Umbilical cord (tissue), 2 donors: Measurements from ENCODE around the gene MUSTN1. TPM values are rescaled to one million over a fixed set of nuclear protein-coding genes. Genes with fewer than 3 reads are reported as not detected.

Experiments used
- DNase-seq: peaks from one replicate; pipeline ENCODE4 v3.0.0-alpha.2; 2015; ENCODE audit warnings: low spot score
- total RNA-seq: library from RNA; depleted of rRNA; stranded (reverse); fragments of >200 nt; gene quantifications from one replicate; pipeline ENCODE4 v1.2.3, GENCODE V29; 2014; ENCODE audit warnings: low replicate concordance; ENCODE audit not compliant: insufficient read depth

Gene MUSTN1
- total RNA-seq, 1 donor from 2014 or later, result 6.7 TPM

DNA sequence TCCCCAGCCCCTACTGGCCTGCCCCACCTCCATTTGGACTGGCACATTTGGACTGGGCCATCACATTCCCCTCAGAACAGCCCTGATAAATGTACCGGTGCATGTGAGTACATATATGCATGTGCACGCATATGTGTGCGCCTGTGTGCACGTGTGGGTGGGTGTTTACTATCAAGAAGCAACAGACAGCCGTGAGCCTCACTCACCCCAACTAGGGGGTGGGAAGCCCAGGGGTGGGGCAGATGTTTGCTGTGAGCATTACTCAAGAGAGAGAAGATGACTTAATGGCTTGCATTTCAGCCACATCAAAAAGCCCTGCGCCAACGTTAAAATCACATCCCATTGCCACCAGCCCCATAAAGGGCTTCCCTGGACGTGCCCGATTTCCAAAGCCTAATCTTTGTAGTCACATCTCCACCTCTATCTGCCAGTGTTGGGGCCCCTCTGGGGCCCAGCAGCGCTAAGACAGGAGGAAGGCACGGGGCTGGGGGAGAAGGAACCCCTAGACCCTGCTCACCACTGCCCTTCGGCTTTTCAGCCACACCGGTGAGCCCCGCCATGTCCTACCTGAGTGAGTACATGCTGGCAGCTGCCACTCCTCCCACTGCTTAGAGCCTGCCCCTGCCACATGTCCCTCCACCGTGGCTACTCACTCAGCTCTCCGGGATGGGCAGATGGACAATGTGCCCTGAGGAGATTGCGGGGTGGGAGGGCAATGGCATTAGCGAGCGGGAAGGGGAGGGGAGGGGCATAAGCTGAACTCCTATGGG lies 29.4 kb downstream of the MUSTN1 start:
- DNase-seq, result no peak

DNA sequence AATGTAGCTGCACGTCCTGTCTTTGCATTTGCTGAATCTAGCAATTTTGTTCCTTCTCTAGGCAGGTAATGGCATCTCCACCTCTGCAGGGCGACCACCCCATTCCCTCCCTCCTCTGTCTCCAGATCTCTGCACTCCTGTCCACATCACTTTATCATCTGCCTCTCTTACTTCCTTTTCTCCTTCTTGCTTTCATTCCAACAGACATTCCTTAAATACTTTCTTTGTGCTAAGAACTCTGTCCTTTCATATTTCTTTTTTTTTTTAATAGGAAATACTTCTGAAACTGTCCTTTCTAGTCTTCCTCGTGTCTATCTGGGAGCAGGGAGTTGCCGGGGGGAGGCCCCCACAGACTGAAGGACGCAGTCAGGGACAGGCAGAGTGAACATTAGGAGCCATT lies 33.0 kb downstream of the MUSTN1 start:
- DNase-seq, result no peak

DNA sequence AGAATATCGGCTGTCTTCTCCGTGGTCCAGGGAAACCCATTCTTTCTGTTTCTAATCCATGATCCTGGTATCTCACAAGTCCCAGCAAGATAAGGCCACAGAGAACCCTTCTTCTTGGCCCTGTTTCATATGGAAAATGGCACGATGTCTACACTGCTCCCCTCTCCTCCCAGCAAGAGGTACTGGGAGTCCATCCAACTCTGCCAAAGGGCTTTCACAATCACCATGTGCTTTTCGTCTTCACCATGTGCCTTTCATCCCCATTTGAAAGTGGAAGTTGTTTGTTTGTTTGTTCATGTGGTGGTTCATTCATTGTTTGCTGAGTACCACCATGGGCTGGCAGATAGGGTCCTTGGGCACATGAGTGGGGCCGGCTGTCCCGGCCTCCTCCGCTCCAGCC lies 34.7 kb downstream of the MUSTN1 start:
- no peak for DNase-seq

DNA sequence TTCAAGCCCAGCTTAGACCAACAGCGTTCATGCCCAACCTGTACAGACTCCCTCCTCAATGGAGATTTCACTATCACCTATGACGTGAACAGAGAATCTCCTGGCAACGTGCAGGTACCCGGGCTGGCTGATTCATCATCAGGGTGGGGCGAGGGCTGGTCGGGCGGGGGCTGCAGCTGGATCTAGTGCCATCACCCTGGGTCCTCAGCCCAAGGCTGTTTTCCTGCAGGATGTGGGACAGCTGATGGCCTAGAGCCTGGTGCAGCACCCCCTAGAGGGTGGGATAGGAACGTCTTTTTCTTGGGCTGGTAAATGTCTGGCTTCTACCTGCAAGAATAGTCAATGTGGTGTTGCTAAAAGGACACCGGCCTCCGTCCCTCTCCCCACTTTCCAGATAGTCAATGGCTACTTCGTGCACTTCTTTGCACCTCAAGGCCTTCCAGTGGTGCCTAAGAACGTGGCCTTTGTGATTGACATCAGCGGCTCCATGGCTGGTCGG lies 35.8 kb downstream of the MUSTN1 start:
- no peak for DNase-seq

DNA sequence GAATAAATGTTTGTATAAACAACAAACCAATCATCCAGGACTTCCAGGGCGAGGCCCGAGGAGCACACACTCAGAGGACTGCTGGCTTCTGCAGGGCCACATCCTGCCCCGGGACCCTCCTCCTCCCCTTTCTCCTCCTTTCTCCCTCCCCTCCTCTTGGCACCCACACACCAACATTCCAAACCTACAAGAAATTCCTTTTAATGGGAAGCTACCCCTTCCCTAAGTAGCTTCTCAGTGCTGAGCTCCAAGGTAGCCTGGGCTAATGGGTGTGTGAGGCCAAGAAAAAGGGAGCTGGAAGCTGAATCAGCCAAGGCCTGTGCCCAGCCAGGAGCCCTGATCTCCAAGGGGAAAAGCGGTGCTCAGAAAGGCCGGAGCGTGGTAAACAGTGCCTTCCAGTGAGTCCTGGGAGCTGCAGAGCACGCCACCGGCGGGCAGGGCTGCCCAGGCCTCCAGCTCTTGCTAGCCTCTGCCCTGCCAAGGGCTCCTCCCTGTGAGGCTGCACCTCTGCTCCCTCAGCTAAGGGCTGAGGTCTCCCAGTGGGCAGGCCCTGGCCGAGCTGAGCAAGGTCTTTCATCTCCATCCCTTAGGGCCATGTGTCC lies 36.3 kb downstream of the MUSTN1 start:
- DNase-seq, result no peak

DNA sequence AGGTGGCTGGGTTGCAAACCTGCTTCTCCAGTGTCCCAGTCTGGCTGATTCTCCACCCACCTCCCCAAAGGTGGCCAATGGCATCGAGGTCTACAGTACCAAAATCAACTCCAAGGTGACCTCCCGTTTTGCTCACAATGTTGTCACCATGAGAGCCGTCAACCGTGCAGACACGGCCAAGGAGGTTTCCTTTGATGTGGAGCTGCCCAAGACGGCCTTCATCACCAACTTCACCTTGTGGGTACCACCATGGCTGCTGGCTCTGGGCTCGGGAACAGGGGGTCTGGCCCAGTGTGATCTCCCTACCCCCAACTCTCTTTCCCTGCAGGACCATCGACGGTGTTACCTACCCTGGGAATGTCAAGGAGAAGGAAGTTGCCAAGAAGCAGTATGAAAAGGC lies 38.4 kb downstream of the MUSTN1 start:
- DNase-seq, result no peak

DNA sequence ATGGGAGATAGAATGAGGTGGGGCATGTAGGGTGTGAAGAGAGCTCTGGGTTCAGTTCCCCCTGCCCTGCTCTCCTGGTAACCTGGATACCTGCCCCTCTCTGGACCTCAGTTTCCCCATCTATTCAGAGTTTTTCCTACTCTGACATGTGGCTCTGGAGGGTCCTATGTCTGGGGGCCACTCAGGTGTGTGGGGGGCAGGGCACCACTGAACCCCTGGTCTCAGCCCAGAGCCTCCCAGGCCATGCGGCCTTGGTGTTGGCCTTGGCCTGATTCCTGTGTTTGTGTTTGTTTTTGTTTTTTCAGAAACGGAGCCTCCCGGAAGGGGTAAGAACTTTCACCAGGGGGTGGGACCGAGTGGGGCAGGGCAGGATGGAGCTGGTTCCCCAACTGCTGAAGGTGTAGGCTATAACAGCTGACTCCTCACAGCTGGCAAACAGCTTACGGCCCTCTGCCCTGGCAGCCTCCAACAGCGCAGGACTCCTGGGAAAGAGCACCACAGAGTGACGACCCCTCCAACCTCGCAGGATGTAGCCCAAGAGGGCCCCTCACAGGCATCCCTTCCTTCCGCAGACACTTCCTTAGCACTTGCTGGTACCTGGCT lies 39.4 kb downstream of the MUSTN1 start:
- no peak for DNase-seq

DNA sequence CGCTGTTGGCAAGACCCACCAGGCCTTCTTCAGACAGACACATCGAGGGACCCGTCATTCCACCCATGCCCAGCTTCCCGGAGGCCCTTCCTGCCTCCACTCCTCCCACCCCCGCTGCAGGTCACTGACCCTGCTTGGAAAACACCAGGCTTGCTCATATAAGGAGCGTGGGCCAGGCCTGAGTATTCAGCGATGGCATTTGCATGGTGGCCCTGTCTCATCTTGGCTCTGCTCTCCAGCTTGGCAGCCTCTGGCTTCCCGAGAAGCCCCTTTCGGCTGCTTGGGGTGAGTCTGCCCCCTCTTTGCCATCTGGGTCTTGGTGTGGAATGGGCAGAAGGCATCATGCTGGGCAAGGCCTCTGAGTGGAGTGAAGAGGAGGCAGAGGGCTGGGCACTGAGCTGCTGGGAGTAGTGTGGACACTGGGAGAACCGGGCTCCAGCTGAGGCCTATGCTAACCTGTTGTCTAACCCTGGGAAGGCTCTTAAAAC lies 40.2 kb downstream of the MUSTN1 start, which contains the start of gene ITIH3:
ITIH3 (plus strand) TSS at position 185 of the 488 bp plus-strand sequence; CDS start at position 193, 8 bp downstream.
- DNase-seq, result no peak

DNA sequence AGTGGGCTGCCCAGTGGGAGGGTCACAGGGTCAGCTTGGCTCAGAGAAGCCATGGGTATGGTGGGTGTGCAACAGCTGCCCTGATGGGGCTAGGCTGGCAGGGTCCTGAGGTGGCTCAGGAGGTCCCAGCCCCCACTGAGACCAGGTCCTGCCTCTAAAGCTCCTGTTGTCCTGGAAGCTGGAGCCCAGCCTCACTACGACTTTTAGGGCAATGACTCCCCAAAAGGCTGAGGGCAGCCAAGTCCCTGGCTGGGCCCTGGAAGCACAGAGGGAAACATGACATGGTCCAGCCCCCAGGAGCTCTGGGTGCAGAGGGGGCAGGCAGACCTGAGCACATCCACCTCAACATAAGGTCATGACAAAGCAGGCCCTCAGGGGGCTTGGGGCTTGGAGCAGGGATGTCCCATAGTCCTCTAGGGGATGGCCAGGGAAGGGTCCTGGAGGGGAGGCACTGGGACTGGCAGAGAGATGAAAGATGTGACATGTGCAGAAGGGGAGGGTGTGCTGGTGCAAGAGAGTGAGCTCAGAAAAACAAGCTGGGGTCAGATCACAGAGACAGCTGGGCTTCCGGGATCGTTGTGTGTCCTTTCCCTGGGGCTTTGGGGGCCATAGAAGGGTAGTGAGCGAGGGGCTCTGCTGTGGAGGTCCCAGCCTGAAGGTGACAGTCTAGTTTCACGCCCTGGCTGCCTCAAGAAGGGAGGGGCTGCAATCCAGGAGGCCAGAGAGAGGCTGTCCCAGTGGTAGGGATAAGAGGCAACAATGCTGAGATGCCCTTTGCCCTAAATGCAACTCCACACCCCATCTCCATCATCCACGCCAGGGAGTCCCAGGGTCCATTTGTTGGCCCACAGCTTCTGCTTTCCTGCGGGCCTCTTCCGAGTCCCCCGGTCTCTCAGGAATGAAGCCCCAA lies 40.9 kb downstream of the MUSTN1 start:
- DNase-seq, result no peak

DNA sequence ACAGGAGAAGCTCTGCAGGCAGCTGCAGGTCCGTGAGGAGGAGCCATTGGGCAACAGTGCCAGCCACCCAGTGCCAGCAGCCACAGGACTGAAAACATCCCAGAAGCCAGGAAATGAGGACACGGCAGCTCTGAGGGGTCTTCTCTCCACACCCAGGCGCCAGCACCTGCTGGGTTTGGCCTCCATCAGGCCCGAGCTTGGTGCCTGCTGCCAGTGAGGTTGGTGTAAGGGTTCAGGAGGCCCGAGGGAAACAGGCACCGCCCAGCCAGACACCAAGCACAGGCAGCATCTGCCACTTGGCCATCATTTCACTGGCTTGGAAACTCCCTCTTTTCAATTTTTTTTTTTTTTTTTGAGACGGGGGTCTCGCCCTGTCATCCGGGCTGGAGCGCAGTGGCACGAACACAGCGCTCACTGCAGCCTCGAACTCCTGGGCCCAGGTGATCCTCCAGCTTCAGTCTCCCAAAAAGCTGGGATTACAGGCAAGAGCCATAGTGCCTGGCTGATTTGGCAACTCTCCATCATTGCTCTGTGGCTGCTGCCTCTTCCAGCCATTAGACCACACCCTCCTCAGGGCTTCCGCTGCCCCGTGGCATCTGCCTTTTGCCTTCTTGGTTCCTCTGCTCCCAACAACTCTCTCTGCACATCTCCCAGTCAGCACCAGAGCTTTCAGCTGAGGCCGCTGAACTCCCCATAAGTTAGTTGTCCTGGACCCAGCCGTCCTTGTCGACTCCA lies 41.7 kb downstream of the MUSTN1 start:
- DNase-seq, result no peak

DNA sequence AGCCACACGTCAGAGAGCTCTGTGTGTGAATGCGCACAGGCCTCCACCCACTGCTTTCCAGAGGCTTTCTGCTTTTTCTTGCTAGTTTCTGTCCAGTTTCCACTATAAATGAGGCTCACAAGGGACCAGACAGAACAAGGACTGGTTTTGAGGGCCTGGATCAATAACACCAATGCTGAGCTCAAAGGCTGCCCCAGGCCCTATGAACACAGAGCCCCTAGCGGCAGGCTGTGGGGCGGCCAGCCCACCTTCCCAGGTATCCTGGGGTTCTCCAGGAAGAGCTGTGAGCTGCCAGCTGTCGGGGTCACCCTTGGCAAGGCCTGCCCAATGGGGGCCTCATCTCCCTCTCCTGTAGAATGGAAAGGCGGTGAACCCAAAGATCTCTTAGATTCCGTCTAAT lies 42.4 kb downstream of the MUSTN1 start:
- DNase-seq, result no peak

DNA sequence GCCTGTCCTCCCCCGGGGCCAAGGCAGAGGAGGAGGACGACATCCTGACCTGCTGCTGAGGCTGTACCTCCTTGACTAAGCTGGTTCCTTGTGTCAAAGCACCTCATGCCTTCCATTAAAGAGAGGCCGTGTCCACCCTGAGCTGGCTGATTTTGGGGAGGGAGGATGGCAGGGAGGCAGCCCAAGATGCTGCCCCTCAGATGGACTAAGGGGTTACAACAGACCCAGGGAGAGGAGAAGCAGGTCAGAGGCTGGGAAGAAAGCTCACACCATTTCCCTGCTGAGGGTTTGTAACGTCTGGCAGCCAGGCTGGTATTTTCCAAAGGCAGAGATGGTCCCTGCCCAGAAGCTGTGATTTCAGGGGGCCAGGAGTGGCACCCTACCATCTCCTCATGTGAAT lies 42.9 kb downstream of the MUSTN1 start:
- no peak for DNase-seq

DNA sequence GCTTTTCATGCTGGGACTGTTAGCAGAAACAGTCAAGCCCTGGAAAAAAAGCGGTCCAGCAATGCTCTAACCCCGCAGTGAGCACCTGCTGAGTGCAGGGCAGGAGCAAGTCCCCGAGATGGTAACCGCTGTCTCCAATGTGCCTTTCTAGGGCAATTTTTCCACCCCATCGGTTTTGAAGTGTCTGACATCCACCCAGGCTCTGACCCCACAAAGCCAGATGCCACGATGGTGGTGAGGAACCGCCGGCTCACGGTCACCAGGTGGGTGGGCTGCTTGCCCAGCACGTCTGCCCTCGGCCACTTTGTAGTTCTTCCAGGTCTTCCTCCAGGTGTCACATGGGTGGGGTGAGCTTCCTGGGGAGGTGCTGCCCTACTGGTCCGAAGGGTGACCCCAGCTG lies 43.5 kb downstream of the MUSTN1 start:
- no peak for DNase-seq

DNA sequence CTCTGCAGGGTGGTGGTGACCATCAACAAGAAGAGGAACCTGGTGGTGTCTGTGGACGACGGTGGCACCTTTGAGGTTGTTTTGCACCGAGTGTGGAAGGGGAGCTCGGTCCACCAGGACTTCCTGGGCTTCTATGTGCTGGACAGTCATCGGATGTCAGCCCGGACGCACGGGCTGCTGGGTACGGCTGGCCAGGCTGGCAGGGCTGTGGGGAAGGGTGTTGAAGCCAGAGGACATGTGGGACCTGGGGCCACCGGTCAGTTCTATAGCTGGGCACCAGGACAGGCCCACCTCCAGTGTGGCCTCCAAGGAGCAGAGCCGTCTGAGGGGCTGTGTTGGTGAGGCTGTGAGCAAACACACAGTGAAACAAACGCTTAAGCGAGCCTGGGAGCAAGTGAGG lies 44.1 kb downstream of the MUSTN1 start:
- no peak for DNase-seq

DNA sequence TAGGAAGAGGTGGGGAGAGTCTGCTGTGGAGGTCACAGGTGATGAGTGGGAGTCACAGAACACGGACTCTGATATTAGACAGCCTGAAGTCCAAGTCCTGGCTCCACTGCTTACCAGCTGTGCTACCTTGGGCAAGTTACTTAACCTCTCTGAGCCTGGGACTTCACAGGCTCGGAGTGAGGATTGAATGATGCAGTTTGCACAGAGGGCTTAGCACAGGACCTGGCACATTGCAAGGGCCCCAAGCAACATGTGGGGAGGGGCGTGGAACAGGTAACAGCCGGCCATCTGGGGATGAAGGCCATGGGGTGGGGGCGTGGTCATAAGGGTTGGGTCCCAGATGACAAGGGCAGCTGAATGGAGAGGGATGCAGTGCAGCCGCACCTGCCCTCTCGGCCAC lies 44.5 kb downstream of the MUSTN1 start:
- no peak for DNase-seq

DNA sequence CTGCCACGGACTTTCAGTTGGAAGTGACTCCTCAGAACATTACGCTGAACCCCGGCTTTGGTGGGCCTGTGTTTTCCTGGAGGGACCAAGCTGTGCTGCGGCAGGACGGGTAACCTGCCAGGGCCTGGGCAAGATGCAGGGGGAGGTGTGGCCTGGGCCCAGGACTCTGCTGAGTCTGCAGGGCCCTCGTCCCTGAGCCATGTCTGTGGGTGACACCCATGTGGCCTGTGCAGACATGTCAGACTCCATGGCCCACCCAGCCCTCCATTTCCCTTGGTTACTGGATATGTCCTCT lies 45.1 kb downstream of the MUSTN1 start:
- no peak for DNase-seq

DNA sequence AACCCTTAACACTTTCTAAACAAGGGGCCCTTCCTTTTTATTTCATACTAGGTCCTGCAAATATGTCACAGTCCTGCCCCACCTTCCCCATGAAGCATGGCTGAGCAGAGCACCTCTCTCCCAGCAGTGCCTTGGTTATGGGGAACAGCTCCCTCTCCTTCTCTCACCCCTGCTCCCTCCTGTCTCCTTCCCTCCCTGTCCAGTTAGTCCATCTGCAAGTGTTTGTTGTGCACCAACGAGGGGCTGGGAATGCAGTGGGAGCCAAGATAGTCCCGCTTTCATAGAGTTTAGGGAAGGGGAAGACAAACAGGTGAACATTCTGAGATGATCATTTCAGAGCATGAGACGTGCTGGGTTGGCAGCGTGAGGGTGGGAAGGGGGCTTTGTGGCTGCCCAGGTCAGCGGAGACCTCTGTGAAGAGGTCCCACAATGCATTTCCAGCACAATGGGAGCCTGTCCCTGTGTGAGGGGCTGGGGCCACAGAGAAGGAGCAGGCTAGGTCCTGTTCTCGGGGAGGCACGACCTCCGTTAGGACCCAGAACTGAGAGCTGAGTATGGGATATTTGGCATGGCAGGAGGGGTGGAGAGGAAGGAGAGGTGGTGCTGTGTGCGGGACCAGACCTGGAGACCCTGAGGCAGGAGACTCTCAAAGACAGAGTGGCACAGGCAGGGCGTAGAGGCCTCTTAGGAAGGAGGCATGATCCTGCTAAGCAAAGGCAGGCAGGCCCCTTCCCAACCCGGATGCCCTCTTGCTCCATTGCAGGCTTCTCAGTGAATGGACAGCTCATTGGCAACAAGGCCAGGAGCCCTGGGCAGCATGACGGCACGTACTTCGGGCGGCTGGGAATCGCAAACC lies 45.7 kb downstream of the MUSTN1 start:
- no peak for DNase-seq

DNA sequence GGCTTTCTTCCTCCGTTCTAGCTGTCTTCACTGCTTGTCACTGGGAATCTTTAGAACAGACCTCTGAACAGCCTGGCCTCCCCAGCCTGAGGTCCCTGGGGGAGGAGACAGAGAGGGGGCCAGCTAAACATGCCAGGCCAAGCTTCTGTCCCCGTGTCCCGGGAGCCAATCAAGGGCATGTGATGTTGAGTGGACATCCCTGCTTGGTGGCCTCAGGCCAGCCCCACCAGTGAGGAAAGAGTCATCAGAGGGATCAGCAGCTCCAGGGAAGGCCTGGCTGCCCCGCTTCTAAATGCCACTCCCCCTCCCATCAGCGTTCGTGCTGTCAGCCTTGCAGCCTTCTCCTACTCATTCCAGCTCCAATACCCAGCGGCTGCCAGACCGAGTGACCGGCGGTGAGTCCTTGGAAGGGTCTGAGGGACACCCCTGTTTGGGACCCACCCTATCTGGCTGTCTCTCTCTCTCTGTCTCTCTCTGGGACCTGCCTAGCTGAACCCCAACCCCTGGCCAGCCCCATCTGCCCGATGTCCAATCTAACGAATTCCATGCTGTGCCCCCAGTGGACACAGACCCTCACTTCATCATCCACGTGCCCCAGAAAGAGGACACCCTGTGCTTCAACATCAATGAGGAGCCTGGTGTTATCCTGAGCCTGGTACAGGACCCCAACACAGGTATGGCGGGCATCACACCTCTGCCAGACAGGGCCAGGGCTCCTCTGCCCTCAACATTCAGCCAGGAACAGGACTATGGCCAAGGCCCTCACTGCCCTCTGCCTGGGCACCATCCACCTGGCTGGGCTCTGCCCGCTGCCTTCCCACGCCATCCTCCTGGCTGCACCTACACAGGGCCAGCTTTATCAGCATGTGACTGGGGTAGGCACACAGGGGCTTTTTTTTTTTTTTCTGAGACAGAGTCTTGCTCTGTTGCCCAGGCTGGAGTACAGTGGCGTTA lies 46.9 kb downstream of the MUSTN1 start:
- no peak for DNase-seq

DNA sequence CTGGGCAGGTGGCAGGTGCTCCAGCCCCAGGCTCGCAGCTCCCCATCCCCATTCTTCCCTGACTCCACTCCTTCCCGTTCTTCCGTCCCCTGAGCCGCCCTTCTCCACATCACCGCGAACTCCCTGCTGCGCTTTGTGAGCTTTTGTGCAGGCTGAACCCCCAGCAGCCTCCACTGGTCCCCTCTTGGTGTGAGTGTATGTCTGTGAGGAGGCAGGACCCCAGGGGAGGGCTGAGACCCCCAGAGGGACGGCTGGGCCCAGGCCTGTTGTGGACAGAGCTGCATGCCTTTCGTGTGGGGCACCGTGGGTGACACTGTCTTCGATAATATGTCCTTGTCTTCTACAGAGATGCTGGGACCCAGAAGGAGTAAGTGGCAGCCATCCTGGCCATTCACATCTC lies 47.6 kb downstream of the MUSTN1 start:
- DNase-seq, result no peak
